Esophagus mucosa (tissue), 1 donor: ENCODE data around the gene SORBS2. TPM values are rescaled to one million over a fixed set of nuclear protein-coding genes. Genes with fewer than 3 reads are reported as not detected.
"Not testable (repeated sequence)": the region's sequence is repeated elsewhere in the genome, so short reads cannot be mapped to it uniquely, and the experiment has no call there.

ENCODE experiments used
- ATAC-seq: fragments of 200-7000 bp; cut with Tn5 transposase; one replicate; pipeline ENCODE4 v1.9.1; 2020
- total RNA-seq: library from RNA; stranded (reverse); gene quantifications from one replicate; pipeline ENCODE4 v1.2.4, GENCODE V29; 2023
- donor health status: DM: yes; HTN: yes; CAD: no.

Gene SORBS2
- total RNA-seq, 1 donor from 2014 or later: 9.3 TPM

GRCh38 chr4:185580699-185581098 lies 231.3 kb downstream of the SORBS2 start:
- ATAC-seq: no peak

- no peak for ATAC-seq
Measured at GRCh38 chr4:185578284-185578683, 233.7 kb downstream of the SORBS2 start.

GRCh38 chr4:185576962-185577950 lies 234.7 kb downstream of the SORBS2 start:
- ATAC-seq: no peak

GRCh38 chr4:185576314-185576961 lies 235.6 kb downstream of the SORBS2 start:
- ATAC-seq: no peak

- ATAC-seq: peak; percentile 73
Measured at GRCh38 chr4:185573651-185574199, 238.3 kb downstream of the SORBS2 start.

- no peak for ATAC-seq
Measured at GRCh38 chr4:185570727-185571126, 241.3 kb downstream of the SORBS2 start.

DNA sequence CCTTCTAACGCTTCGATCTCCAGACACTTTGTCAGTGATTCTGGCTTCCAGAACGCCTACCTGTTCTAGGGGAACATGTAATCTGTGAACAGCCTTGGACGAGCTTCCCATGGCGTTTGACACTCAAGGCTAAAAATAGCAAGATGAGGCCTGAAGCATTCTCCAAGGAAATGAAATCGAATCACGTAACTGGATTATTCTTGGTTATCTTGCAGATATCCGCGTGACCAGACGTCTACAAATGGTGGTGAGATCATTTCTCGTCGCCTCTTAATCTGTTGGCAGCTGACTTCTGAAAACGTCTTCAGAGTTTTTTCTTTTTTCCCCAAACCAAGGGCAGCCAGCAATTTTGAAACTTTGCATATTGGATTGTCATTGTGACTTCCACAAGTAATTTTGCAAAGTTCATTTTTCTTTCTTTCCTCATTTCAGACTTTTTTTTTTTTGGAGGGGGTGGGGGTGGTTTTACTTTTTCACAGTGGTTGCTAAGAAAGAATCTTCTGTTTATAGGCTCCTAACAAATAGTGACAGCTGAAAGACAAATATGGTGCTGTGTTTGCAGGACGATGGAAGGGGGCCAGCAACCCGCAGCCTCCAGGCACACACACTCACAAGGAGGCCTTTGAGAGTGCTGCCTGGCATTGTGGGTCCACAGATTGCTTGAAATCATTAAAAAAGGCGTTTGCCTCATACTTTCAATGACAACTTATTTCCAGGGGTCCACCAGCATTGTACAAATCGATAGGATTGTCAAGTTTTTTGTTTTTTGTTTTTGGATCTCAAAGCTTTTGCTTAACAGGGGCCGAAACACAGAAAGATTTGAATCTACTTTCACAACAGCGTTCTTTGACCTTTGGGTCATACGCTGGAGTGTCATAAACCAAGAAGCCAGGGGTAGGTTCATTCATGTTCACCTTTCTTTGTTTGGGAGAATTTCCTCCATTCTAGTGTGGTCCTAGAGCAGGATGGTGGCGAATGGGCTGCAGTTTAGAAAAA lies 244.3 kb downstream of the SORBS2 start:
- ATAC-seq: no peak

DNA sequence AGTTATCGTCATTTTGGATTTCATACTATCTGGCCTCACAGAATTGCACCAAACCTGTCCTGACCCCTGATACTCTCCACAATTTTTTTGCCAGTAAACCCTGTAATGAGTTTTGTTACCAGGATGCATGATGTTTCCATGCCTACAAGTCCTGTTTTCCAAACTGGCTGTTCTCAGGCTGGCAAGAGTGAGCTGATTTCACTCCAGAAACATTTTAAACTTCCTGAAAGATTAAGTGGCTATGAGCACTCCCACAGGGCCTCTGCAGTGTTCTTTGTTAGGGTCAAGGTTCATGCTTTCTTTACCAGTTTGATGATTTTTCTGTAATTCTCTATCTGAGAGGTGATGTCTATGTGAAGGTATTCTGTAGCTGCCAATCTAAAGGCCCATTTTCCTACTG lies 245.0 kb downstream of the SORBS2 start:
- ATAC-seq: no peak

DNA sequence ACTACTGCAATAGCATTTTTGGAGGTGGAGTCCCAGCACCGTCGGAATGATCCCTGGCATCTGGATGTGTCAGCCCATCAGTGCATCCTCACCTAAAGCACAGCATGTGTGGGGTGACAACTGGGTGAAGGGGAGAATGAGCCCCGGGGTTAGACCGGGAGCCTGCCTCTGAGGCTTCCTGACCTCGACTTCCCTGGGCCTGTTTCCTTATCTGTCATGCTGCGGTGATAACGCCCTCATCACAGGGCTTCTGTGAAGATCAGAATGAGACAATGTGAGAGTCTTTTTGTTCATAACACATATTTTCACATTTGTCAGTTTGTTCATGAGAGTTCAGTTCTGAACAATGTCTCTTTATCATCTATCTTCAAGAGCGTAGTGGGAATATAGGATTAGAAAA lies 245.6 kb downstream of the SORBS2 start:
- peak; percentile 38 for ATAC-seq

GRCh38 chr4:185565696-185566095 lies 246.3 kb downstream of the SORBS2 start:
- no peak for ATAC-seq

GRCh38 chr4:185564349-185564748 lies 247.6 kb downstream of the SORBS2 start:
- no peak for ATAC-seq

GRCh38 chr4:185562531-185562930 lies 249.5 kb downstream of the SORBS2 start:
- ATAC-seq: no peak

DNA sequence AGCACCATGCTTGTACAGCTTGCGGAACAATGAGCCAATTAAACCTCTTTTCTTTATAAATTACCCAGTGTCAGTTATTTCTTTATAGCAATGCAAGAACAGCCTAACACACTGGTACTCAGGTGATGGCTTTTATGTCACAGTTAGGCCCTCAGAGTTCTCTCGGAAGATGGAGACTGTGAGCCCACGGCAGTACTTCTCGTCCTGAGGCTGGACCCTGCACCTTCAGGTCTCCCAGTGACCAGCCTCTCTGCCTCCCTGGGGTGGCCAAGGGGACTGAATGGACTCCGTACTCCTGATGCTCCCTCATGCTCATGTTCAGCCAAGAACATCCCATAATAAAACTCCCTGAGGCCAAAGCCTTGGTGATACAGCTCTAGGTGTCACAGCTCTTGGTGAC lies 251.7 kb downstream of the SORBS2 start:
- peak; percentile 22 for ATAC-seq

DNA sequence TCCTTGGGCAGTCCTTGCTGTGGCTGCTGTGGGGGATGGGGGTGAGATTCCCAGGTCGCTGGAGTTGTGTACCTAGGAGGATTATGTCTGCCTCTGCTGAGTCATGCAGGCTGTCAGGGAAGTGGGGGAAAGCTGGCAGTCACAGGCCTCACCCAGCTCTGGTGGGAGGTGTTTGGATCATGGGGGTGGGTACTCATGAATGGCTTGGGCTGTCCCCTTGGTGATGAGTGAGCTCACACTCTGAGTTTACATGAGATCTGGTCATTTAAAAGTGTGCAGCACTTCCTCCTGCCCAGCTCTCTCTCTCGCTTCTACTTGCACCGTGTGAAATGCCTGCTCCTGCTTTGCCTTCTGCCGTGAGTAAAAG lies 252.1 kb downstream of the SORBS2 start:
- ATAC-seq: peak; percentile 98

DNA sequence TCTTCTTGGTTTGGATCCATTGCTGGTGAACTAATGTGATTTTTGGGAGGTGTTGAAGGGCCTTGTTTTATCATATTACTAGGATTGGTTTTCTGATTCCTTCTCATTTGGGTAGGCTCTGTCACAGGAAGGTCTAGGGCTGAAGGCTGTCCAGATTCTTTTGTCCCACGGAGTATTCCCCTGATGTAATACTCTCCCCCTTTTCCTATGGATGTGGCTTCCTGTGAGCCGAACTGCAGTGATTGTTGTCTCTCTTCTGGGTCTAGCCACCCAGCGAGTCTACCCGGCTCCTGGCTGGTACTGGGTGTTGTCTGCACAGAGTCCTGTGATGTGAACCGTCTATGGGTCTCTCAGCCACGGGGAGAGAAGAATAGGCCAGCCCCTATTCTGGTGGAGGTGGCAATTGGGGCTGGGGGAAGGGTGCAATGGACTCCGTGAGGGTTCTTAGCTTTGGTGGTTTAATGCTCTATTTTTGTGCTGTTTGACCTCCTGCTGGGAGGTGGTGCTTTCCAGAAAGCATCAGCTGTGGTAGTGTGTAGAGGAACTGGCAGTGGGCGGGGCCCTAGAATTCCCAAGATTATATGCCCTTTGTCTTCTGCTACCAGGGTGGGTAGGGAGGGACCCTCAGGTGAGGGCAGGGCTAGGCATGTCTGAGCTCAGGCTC lies 252.6 kb downstream of the SORBS2 start:
- not testable (repeated sequence) for ATAC-seq

DNA sequence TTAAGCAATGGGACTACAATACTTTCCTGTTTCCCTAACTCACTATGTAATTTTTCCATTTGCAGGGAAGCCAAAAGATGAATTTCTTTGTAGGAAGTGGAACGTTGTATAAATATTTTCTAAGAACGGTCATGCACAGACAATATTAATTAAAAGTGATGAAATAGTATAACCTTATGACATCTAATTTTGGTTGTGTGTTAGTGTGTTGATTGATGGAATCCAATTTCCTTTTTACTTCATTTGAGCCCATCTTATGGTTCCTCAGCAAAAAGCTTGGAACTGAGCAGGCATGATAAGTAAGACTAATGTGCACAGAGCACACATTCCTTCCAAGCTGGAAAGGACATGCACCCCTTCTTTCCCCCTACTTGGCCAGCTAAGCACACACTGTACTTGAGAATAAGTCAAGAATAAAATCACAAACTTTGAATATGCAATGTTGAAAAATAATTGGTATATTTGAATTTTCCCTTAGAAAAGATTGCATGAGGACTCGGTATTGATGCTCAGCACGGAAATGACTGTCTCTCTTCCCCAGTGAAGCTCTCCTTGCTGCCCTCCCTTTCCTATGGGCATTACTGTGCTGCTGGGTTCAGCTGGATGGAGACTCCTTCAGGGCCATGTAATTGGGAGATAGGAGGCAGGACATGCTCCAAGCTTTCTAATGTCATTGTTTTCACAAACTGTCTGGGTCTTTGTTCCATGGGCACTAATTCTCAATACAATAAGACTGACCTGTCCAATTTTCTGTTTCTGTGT lies 257.4 kb downstream of the SORBS2 start:
- ATAC-seq: no peak

DNA sequence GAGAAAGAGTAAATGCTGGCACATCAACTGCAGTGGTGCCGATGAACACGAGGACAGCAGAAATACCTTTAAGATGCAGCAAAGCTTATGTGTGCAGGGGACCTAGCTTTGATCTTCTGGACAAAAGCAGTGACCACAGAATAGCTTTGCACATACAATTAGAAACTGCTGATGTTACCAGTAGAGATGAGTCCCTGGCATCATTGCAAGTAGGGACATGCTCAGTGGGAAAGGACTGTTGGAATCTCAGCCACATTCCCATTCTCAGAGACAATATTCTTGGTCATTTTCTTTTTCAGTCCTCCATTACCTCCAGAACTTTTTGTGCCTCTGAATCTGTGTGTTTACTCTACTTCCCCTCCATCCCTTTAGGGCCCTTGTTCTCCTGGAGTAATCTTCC lies 259.7 kb downstream of the SORBS2 start:
- ATAC-seq: no peak

- ATAC-seq: no peak
Measured at GRCh38 chr4:185550933-185551332, 261.1 kb downstream of the SORBS2 start.

DNA sequence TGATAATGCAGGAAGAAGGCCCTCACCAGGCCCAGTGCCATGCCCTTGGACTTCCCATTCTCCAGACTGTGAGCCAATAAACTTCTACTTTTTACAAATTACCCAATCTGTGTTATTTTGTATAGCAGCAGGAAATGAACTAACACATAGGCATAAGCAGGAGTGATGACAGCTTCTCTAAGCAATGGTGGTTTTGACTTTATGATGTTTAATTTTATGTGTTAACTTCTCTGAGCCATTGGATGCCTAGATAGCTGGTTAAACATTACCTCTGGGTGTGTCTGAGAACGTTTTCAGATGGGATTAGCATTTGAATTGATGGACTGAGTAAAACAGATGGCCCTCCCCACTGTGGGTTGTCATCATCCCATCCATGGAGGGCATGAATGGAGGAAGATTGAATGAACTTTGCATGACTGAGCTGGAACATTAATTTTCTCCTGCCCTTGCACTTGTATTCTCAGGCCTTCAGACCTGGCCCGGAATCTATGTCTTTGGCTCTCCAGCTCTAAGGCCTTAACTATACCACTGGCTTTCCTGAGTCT lies 262.8 kb downstream of the SORBS2 start:
- ATAC-seq: no peak

DNA sequence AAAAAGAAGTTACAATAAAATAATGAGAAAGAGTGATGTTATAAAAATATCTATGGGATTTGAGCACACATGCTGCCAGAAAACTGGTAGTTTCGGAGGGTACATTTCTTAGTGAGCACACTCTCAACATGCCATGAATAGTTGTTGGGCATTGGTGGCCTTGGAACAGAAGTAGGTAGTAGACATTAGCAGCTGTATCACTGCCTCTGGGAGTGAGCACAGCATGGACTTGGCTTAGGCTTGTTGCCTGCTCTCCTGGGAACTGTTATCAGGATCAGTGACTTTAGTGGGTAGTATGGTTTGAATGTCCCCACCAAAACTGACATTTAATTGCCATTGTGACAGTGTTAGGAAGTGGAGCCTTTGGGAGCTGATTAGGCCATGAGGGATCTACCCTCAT lies 263.4 kb downstream of the SORBS2 start:
- ATAC-seq: no peak

GRCh38 chr4:185546335-185546734 lies 265.7 kb downstream of the SORBS2 start:
- no peak for ATAC-seq
